ENCODE data around the gene HPS6.

DNA sequence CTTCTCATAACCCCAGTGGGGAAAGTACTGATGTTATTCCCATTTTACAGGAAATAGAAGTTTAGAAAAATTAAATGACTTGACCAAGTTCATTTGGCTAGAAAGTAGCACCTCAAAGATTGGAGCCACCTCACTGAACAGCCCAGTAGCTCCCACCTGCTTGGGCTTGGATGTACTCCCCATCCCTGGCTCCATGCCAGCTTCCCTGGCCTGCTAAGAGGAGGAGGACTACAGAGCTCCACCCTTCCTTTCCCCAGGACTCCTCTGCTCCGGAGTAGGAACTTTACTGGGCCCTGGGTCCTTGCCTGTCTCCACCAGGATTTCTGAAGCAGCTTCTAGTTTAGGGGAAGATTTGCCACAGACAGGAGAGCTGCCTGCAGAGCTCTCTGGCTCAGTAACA is 3.1 kb downstream of the HPS6 start:
- TF ChIP-seq, protein P1, sequence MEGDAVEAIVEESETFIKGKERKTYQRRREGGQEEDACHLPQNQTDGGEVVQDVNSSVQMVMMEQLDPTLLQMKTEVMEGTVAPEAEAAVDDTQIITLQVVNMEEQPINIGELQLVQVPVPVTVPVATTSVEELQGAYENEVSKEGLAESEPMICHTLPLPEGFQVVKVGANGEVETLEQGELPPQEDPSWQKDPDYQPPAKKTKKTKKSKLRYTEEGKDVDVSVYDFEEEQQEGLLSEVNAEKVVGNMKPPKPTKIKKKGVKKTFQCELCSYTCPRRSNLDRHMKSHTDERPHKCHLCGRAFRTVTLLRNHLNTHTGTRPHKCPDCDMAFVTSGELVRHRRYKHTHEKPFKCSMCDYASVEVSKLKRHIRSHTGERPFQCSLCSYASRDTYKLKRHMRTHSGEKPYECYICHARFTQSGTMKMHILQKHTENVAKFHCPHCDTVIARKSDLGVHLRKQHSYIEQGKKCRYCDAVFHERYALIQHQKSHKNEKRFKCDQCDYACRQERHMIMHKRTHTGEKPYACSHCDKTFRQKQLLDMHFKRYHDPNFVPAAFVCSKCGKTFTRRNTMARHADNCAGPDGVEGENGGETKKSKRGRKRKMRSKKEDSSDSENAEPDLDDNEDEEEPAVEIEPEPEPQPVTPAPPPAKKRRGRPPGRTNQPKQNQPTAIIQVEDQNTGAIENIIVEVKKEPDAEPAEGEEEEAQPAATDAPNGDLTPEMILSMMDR (IDR thresholded peaks at IDR 0.05), result no peak
- TF ChIP-seq POLR2A (IDR thresholded peaks at IDR 0.05), result no peak
